Globus pallidus (tissue), 1 donor: Measurements from ENCODE around the gene CCAR1.
"Not testable (repeated sequence)": the region's sequence is repeated elsewhere in the genome, so short reads cannot be mapped to it uniquely, and the experiment has no call there.

Experiments used
- DNase-seq: peaks from one replicate; pipeline ENCODE4 v3.0.0-alpha.2; 2015; ENCODE audit warnings: low spot score

Gene CCAR1, protein sequence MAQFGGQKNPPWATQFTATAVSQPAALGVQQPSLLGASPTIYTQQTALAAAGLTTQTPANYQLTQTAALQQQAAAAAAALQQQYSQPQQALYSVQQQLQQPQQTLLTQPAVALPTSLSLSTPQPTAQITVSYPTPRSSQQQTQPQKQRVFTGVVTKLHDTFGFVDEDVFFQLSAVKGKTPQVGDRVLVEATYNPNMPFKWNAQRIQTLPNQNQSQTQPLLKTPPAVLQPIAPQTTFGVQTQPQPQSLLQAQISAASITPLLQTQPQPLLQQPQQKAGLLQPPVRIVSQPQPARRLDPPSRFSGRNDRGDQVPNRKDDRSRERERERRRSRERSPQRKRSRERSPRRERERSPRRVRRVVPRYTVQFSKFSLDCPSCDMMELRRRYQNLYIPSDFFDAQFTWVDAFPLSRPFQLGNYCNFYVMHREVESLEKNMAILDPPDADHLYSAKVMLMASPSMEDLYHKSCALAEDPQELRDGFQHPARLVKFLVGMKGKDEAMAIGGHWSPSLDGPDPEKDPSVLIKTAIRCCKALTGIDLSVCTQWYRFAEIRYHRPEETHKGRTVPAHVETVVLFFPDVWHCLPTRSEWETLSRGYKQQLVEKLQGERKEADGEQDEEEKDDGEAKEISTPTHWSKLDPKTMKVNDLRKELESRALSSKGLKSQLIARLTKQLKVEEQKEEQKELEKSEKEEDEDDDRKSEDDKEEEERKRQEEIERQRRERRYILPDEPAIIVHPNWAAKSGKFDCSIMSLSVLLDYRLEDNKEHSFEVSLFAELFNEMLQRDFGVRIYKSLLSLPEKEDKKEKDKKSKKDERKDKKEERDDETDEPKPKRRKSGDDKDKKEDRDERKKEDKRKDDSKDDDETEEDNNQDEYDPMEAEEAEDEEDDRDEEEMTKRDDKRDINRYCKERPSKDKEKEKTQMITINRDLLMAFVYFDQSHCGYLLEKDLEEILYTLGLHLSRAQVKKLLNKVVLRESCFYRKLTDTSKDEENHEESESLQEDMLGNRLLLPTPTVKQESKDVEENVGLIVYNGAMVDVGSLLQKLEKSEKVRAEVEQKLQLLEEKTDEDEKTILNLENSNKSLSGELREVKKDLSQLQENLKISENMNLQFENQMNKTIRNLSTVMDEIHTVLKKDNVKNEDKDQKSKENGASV

DNA sequence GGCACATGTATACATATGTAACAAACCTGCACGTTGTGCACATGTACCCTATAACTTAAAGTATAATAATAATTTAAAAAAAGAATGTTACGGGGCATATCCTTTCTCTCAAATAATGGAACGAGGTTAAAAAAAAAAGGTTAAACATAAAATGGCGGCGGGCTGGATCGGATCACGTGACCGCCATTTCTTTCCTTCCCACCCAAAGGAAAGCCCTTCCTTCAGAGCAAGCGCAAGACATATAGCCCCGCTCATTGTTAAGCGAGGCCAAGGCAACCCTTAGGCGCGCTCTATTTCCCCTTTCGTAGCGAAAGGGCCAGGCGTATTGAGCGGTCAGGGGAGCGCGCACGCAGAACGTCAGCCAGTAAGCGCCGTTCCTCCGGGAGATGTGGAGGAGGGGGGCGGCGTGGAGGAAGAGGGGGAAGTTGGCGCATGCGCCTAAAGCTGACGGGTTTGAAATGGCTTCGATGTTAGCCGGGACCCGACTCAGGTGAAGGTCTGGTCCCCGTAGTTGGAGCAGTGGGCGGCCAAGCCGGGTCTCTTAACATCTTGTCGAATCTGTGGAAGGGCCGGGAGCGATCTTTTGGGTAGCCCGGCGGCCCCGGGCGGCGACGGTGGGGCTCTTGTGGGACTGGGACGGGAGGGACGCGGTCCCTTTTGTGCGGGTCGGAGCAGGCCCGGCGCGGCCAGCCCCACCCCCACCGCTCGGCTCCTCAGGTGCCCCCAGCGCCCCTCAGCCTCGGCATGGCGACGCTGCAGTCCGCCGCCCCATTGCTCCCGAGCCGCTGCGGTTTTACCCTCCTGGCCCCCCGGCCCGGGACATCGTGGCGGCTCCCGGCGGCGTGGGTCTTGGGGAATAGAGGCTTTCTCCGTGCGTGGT is at the start of gene CCAR1:
TSS of gene CCAR1 (plus strand) at position 447 of the 880 bp plus-strand sequence. CDS start 1,266 bp downstream, outside the sequence.
- peak; percentile 96 for DNase-seq

DNA sequence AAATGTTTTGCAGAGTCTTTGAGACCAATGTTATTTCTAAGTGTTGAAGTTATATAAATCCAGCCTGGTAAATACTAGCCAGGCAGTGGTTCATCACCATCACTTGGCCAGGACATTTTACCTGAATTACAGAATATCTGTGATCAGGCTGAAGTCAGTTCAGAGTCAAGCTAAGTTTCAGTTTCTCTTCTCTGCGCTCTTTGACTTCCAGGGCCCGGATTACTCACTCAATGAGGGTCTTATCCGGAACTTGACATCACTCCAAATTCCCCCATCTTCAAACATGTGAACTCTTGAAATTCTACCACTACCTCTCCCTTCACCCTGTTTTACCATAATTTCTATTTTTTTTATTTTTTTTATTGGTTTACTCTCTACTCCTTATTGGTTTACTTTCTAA is 36.6 kb upstream of the CCAR1 start:
- DNase-seq = no peak

DNA sequence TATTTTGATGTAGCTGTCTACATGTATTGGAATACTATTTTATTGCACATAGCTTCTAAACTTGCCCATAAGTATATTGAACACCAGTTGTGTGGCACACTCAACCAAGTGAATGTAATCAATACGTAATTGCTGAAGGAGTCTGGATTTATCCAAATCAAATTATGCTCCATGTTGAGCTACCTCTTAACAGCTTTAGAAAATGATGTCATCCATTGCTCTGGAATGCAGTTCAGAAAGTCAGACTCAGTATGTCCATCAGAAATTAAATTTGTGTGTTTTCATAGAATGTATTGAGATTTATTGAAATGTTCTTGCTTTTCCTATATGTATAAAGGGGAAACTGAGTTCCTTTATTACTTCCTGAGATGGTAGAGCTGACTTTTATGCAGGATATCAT is 25.0 kb upstream of the CCAR1 start:
- DNase-seq = no peak

DNA sequence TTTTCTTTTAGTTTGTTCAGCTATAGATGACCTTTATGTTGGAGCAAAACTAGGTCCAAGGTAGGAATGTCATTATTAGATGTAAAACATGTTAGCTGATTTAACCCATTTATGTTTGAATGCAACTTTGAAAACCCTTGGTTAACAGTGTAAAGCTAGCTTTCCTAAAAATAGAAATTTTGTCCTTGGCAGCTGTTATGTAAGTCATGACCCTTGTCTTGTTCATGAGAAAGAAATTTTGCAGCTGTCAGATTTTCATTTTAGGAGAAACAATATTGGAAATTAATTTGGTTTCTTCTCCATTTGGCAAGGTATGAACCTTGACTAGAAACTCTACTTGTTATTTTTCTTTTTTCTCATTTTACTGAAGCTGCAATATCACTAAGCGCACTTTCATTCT is 23.9 kb upstream of the CCAR1 start:
- no peak for DNase-seq

DNA sequence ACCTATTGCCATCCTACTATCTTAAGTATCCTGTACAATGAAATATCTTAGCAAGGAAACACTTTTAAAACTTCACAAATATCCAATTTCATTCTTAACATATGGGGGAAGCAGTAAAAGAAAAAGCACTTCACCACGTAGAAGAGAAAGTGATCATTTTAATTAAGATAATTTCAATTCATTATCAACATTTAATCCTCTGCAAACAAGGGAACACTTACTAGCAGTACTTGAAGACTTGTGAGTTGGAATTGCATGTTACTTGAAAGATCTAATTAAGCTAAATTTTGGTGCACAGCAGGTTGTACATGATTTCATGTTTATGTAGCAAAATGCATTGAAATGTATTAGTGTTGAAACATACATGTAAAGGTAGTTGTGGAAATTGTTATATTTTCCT is 20.8 kb upstream of the CCAR1 start:
- no peak for DNase-seq

DNA sequence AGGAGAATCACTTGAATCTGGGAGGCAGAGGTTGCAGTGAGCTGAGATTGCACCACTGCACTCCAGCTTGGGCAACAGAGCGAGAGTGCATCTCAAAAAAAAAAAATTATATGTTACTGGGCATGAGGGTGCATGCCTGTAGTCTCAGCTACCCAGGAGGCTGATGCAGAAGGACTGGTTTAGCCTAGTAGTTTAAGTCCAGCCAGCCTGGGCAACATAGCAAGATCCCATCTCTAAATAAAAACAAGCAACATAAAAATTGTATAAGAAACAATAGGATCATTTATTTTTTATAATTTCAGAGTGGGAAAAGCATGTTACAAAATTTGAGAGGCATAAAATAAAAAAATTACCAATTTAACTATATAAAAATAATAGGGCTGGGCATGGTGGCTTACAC is 15.5 kb upstream of the CCAR1 start:
- no peak for DNase-seq

DNA sequence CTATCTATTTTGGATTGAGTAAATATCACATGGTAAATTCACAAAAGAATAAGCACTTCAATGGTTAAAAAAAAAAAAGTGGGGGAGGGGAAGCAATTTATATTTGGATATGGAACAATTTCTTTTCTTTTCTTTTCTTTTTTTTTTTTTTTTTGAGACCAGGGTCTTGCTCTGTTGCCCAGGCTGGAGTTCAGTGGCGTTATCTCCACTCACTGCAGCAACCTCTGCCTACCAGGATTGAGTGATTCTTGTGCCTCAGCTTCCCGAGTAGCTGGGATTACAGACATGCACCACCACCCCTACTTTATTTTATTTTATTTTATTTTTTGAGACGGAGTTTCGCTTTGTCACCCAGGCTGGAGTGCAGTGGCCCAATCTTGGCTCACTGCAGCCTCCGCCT is 12.1 kb upstream of the CCAR1 start:
- not testable (repeated sequence) for DNase-seq

DNA sequence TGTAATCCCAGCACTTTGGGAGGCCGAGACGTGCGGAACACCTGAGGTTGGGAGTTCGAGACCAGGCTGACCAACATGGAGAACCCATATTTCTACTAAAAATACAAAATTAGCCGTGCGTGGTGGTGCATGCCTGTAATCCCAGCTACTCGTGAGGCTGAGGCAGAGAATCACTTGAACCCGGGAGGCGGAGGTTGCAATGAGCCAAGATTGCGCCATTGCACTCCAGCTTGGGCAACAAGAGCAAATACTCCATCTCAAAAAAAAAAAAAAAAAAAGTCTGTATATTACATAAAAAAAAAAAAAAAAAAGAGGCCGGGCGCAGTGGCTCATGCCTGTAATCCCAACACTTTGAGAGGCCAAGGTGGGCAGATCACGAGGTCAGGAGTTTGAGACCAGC is 8.0 kb upstream of the CCAR1 start:
- DNase-seq = not testable (repeated sequence)

DNA sequence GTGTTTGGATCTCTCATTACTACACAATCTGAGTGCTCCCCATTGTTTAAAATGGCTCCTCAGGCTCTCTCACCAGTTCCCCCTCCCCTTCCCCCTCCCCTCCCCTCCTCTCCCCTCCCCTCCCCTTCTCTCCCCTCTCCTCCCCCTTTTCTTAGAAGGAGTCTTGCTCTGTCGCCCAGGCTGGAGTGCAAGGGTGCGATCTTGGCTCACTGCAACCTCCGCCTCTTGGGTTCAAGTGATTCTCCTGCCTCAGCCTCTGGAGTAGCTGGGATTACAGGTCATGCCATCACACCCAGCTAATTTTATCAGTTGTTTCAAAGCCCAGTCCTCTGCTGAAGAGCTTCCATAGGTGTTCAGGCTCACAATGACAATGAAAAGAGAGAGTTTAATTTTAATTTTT is 3.6 kb upstream of the CCAR1 start:
- no peak for DNase-seq

DNA sequence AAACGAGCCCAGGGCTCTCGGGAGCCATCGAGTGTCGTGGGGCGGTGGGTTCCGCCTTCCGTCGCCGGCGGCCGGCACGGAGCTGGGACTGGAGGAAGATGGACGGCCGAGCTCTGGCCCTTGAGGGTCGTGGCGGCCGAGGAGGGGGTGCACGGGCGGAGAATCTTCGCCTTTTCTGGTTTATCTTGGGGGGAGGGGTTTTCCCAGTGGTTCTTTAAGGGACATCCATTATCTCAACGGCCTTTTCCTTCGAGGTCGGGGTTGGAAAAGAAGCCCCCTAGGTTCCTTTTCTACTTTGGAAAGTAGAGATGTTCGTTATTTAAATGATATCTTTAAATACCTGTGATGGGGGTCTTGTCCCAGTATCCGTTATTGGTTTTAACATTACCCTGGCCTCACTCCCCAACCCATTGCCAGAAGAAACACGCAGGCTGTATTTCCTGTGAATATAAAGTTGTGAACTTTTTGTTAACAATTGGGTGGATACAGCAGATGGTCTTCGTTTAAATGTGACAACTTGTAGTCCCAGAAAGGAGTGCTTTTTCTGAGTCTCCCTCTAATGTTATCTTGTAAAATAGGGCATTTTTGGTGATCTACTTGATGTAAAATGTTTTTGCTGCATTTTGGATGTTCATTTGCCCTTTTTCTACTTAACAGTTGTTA is 765 bp downstream of the CCAR1 start:
- peak; percentile 10 for DNase-seq

DNA sequence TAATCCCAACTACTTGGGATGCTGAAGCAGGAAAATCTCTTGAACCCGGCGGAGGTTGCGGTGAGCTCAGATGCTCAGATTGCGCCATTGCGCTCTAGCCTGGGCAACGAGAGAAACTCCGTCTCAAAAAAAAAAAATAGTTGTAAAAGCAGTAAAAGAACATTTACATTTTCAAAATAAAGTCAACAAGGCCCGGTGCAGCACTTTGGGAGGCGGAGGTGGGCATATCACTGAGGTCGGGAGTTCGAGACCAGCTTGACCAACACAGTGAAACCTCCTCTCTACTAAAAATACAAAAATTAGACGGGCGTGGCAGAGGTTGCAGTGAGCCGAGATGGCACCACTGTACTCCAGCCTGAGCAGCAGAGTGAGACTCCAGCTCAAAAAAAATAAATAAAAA is 4.0 kb downstream of the CCAR1 start:
- DNase-seq = no peak

DNA sequence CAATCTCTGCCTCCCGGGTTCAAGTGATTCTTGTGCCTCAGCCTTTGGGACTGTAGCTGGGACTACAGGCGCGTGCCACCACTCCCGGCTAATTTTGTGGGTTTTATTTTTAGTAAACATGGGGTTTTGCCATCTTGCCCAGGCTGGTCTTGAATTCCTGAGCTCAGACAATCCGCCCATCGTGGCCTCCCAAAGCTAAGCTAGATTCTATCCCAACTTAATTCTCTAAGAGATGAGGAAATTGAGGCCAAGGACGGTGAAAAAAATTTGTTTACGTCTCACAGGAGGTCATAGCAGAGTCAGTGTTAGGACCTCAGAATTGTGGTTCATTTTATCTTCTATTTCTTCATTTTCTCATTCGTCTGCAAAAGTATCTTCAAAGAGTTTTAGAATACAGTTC is 6.1 kb downstream of the CCAR1 start:
- DNase-seq = no peak

DNA sequence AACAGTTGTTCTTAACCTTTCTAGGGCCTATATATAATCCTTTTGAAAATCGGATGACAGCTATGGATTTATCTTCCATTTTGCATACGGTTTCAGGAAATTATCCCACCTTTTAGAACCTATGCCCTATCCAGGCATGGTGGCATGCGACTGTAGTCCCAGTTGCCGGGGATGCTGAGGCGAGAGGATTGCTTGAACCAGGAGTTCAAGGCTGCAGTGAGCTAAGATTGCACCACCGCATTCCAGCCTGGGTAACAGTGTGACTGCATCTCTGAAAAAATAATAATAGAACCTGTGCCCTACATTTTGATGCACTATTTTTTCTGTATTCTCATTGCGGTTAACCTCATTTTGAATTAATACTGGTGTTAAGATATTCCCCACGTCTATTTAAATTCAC is 11.6 kb downstream of the CCAR1 start:
- no peak for DNase-seq

DNA sequence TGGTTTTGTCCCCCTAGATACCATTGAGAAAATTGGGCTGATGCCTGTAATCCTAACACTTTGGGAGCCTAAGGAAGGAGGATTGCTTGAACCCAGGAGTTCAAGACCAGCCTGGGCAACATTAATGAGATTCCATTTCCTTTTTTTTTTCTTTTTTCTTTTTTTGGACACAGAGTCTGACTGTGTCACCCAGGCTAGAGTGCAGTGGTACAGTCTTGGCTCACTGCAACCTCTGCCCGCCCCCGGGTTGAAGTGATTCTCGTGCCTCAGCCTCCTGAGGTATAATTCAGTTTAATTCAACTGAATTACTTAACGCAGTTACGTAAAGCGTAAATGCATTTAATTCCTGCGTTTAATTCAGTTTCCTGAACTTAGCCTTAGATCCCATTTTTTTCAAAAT is 13.3 kb downstream of the CCAR1 start:
- no peak for DNase-seq

DNA sequence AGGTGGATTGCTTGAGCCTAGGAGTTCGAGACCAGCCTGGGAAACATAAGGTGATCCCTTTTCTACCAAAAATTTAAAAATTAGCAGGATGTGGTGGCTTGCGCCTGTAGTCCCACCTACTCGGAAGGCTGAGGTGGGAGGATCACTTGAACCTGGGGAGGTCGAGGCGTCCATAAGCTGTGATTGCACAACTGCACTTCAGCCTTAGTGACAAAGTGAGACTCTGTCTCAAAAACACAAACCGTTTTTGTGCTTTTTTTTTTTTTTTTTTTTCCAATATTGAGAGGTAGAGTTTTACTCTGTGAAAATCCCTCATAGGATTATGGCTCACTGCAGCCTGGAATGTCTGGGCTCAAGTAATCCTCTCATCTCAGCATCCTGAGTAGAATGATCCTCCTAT is 14.1 kb downstream of the CCAR1 start:
- DNase-seq = no peak

DNA sequence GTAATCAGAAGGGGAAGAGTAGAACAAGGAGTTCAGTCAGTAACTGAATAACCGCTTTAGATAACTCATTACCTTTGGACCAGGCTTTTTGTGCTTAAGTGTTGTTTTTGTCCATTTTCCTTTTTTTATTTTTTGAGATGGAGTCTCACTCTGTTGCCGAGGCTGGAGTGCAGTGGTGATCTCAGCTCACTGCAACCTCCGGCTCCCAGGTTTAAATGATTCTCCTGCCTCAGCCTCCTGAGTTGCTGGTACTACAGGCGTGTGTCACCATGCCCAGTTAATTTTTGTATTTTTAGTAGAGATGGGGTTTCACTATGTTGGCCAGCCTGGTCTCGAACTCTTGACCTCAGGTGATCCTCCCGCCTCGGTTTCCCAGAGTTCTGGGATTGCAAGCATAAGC is 14.7 kb downstream of the CCAR1 start:
- DNase-seq = not testable (repeated sequence)

DNA sequence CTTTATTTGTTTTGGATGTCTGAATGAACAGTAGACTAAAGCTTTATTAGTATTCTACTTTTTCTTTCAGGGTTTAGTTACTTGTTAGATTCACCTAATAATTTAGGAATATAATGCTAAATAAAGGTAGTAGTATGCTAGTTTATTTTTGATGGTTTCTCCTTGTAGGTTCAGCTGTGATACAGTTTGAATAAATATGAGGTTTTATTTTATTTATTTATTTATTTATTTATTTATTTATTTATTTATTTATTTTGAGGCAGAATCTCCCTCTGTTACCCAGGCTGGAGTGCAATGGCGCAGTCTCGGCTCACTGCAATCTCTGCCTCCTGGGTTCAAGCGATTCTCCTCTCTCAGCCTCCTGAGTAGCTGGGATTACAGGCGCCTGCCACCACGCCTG is 19.6 kb downstream of the CCAR1 start:
- DNase-seq = not testable (repeated sequence)

DNA sequence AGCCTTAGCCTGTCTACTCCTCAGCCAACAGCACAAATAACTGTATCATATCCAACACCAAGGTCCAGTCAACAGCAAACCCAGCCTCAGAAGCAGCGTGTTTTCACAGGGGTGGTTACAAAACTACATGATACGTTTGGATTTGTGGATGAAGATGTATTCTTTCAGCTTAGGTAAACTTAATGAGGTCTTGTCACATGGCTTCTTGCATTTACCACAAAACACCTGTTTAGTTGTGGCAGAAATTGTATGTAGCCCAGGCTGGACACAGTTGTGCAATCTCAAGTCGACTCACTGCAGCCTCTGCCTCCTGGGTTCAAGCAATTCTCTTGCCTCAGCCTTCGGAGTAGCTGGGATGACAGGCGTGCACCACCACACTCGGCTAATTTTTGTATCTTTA is 21.4 kb downstream of the CCAR1 start:
- no peak for DNase-seq

DNA sequence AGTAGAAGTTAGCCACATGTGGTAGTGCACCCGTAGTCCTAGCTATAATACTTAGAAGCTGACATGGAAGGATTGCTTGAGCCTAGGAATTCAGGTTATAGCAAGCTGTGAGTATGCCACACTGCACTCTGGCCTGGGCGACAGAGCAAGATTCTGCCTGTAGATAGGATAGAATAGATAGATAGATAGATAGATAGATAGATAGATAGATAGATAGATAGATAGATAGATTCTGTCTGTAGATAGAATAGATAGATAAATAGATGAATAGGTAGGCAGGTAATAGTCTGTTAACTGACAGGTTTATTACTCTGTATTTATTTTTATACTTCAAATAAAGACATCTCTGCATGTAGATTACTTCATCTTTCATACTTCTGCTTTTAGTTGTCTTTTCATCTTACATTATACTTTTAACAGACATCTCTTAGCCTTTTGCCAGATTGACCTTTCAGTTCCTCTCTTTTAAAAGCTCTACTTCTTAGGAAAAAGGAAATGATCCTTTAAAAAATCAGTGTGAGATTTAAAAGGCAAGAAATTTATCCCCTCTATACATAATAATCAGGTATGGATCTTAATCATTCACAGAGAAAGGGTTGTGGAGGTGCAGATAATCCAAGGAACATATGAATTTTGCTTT is 31.8 kb downstream of the CCAR1 start:
- no peak for DNase-seq

DNA sequence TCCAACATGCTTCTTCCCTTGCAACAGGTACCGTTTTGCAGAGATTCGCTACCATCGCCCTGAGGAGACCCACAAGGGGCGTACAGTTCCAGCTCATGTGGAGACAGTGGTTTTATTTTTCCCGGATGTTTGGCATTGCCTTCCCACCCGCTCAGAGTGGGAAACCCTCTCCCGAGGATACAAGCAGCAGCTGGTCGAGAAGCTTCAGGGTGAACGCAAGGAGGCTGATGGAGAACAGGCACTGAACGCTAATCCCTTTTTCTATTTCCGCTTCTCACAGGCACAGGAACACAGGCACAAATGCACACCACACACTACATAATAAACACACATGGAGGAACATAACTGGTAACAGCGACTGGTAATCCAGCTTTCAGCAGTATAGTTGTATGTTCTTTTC is 35.2 kb downstream of the CCAR1 start:
- no peak for DNase-seq

DNA sequence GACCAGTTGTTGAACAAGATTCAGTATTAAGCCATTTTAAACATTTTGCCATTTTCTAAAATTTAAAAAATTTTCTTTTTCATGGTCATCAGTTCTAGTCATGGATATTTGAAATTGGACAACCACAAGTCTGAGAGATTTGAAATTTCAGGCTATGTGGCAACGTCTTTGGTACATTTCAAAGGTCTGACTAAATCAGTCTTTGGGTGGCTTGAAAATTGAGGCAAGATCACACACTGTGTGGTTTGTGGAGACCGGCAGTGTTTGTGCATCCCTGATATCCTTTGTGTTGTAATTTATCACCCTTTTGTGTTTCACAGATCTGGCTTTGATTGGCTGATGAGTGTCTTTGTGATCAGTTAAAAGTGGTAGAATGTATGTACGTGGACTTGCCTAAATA is 35.7 kb downstream of the CCAR1 start:
- DNase-seq = no peak
